Left ventricle myocardium inferior (tissue), 1 donor: Measurements from ENCODE around the gene BMPER. TPM values are rescaled to one million over a fixed set of nuclear protein-coding genes. Genes with fewer than 3 reads are reported as not detected.

Experiments
- DNase-seq: peaks from one replicate; pipeline ENCODE4 v3.0.0-alpha.2; 2020
- H3K27ac ChIP-seq: fragments of 200-600 bp; replicated peaks from 2 replicates; pipeline ENCODE4 v1.8.0; 2021
- H3K27me3 ChIP-seq: fragments of 200-600 bp; 2 replicates; pipeline ENCODE4 v1.8.0; 2021; ENCODE audit warnings: low read depth
- H3K36me3 ChIP-seq: fragments of 200-600 bp; 2 replicates; pipeline ENCODE4 v1.8.0; 2021
- H3K4me1 ChIP-seq: fragments of 200-600 bp; 2 replicates; pipeline ENCODE4 v1.8.0; 2021
- H3K4me3 ChIP-seq: fragments of 200-600 bp; 2 replicates; pipeline ENCODE4 v1.8.0; 2021; ENCODE audit warnings: mild to moderate bottlenecking, moderate library complexity
- H3K9me3 ChIP-seq: fragments of 200-600 bp; replicated peaks from 2 replicates; pipeline ENCODE4 v1.8.0; 2021
- intact Hi-C: fragments of 100-400 bp; cut with micrococcal nuclease; formaldehyde crosslinking; loops from one replicate; pipeline ENCODE4 v1.11.0; 2022
- total RNA-seq: library from RNA; stranded (reverse); fragmentation: NEBNext Ultra II Directional; extraction: Animal tissue kit (Norgen Biotek cat#: 25700); gene quantifications from one replicate; pipeline ENCODE4 v1.2.1, GENCODE V29; 2021
- TF ChIP-seq, protein P1 (sequence below): fragments of 200-600 bp; IDR thresholded peaks from 2 replicates; pipeline ENCODE4 v1.8.0; 2021; ENCODE audit warnings: antibody characterized with exemption, mild to moderate bottlenecking, borderline replicate concordance
- donor health status: DM: no; HTN: yes; CAD: no; lungs with severe emphysema.

Gene BMPER
- total RNA-seq, 1 donor from 2014 or later: 2.9 TPM

GRCh38 chr7:34136698-34137097 is 231.4 kb downstream of the BMPER start:
- intact Hi-C loops: no loop called here
- H3K36me3 ChIP-seq: no peaks in the 10 kb centered on the region
- DNase-seq: no peak
- H3K27ac ChIP-seq: no peak overlapping the region
- H3K9me3 ChIP-seq: no peaks in the 10 kb centered on the region
- TF ChIP-seq, protein P1, sequence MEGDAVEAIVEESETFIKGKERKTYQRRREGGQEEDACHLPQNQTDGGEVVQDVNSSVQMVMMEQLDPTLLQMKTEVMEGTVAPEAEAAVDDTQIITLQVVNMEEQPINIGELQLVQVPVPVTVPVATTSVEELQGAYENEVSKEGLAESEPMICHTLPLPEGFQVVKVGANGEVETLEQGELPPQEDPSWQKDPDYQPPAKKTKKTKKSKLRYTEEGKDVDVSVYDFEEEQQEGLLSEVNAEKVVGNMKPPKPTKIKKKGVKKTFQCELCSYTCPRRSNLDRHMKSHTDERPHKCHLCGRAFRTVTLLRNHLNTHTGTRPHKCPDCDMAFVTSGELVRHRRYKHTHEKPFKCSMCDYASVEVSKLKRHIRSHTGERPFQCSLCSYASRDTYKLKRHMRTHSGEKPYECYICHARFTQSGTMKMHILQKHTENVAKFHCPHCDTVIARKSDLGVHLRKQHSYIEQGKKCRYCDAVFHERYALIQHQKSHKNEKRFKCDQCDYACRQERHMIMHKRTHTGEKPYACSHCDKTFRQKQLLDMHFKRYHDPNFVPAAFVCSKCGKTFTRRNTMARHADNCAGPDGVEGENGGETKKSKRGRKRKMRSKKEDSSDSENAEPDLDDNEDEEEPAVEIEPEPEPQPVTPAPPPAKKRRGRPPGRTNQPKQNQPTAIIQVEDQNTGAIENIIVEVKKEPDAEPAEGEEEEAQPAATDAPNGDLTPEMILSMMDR: no peak
- H3K27me3 ChIP-seq: peaks cover 5% of the 10 kb centered on the region
- H3K4me3 ChIP-seq: no peak overlapping the region
- H3K4me1 ChIP-seq: no peaks in the 10 kb centered on the region

DNA sequence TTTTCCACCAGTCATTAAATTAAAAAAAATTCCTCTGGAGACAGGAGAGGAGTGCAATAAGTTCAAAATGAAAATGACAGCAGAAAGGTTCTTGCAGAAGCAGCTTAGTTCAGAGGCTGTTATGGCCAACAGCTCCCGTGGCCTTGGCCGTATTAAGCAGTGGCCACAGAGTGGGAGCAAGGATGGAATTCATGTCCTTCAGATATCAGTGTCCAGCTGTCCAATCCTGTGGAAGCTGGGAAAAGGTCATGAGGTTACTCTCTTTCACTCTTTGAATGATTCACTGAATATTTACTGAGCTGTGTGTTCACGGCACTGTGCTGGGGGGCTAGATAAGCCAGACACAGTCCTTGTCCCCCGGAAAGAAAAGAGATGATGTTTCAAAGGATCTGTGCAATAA is 231.8 kb downstream of the BMPER start:
- Histone ChIP-seq H3K4me1 (no peaks in the 10 kb centered on the region), H3K27ac (no peak overlapping the region), H3K36me3 (no peaks in the 10 kb centered on the region), H3K4me3 (no peak overlapping the region), H3K27me3 (peaks cover 5% of the 10 kb centered on the region), H3K9me3 (no peaks in the 10 kb centered on the region)
- TF ChIP-seq, protein P1: no peak
- no peak for DNase-seq
- intact Hi-C loops: no loop called here

GRCh38 chr7:34138483-34138882 is 233.1 kb downstream of the BMPER start:
- Histone ChIP-seq H3K36me3 (no peaks in the 10 kb centered on the region), H3K27me3 (peaks cover 8% of the 10 kb centered on the region), H3K4me3 (no peak overlapping the region), H3K4me1 (no peaks in the 10 kb centered on the region), H3K9me3 (no peaks in the 10 kb centered on the region), H3K27ac (no peak overlapping the region)
- DNase-seq: no peak
- TF ChIP-seq, protein P1: no peak
- intact Hi-C loops: no loop called here

- intact Hi-C loops: no loop called here
- TF ChIP-seq, protein P1: no peak
- DNase-seq: no peak
- H3K36me3 ChIP-seq: no peaks in the 10 kb centered on the region
- no peak overlapping the region for H3K27ac ChIP-seq
- H3K27me3 ChIP-seq: peaks cover 8% of the 10 kb centered on the region
- no peaks in the 10 kb centered on the region for H3K9me3 ChIP-seq
- H3K4me1 ChIP-seq: no peaks in the 10 kb centered on the region
- no peak overlapping the region for H3K4me3 ChIP-seq
Measured at GRCh38 chr7:34139086-34139485, 233.7 kb downstream of the BMPER start.

DNA sequence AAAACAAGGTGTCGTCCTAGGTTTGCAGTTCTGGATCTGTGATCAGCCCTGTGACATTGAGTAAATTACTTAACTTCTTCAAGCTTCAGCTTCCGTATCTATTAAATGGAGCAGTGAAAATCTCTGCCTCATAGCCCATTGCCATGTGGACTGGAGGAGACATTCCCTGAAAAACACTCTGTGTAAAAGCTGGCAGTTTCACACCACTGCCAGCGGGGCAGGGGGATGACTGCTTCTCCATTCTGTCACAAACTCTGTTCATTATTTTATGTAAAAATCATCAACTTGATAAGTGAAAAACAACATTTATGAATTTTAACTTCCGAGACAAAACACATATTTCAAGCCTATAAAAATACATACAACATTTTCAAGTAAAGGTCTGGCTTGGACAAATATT is 234.7 kb downstream of the BMPER start:
- H3K9me3 ChIP-seq: no peaks in the 10 kb centered on the region
- no peaks in the 10 kb centered on the region for H3K4me1 ChIP-seq
- no peak for DNase-seq
- H3K27ac ChIP-seq: no peak overlapping the region
- intact Hi-C loops: no loop called here
- no peak overlapping the region for H3K4me3 ChIP-seq
- no peaks in the 10 kb centered on the region for H3K36me3 ChIP-seq
- TF ChIP-seq, protein P1: no peak
- peaks cover 8% of the 10 kb centered on the region for H3K27me3 ChIP-seq

- Histone ChIP-seq H3K27ac (no peak overlapping the region), H3K9me3 (no peaks in the 10 kb centered on the region), H3K4me1 (no peaks in the 10 kb centered on the region), H3K27me3 (peaks cover 5% of the 10 kb centered on the region), H3K4me3 (no peak overlapping the region), H3K36me3 (no peaks in the 10 kb centered on the region)
- DNase-seq: no peak
- TF ChIP-seq, protein P1: no peak
- intact Hi-C loops: no loop called here
Measured at GRCh38 chr7:34143402-34143801, 238.1 kb downstream of the BMPER start.
